Hepatocyte (in vitro differentiated cells): ENCODE results near the gene PI4KB. TPM values are rescaled to one million over a fixed set of nuclear protein-coding genes. Genes with fewer than 3 reads are reported as not detected.

Experiments
- DNase-seq: peaks from one replicate; pipeline ENCODE4 v3.0.0-alpha.2; 2016; ENCODE audit warnings: low spot score
- H2AFZ ChIP-seq: fragments of 200-600 bp; sonication (generic); 2 replicates; pipeline ENCODE4 v1.6.0; 2016; ENCODE audit warnings: antibody characterized with exemption, mild to moderate bottlenecking
- H3K27ac ChIP-seq: fragments of 200-600 bp; sonication (generic); 2 replicates; pipeline ENCODE4 v1.5.1; 2016; ENCODE audit warnings: mild to moderate bottlenecking
- H3K27me3 ChIP-seq: fragments of 200-600 bp; sonication (generic); 2 replicates; pipeline ENCODE4 v1.6.1; 2016
- H3K36me3 ChIP-seq: fragments of 200-600 bp; sonication (generic); replicated peaks from 2 replicates; pipeline ENCODE4 v1.5.1; 2016; ENCODE audit warnings: low read depth; ENCODE audit not compliant: insufficient read depth
- H3K4me1 ChIP-seq: fragments of 200-600 bp; sonication (generic); 2 replicates; pipeline ENCODE4 v1.5.1; 2016; ENCODE audit warnings: mild to moderate bottlenecking, moderate library complexity; ENCODE audit not compliant: insufficient read depth
- H3K4me2 ChIP-seq: fragments of 200-600 bp; sonication (generic); 2 replicates; pipeline ENCODE4 v1.6.0; 2016
- H3K4me3 ChIP-seq: fragments of 200-600 bp; sonication (generic); 2 replicates; pipeline ENCODE4 v1.5.1; 2016; ENCODE audit warnings: mild to moderate bottlenecking
- H3K79me2 ChIP-seq: fragments of 200-600 bp; sonication (generic); 2 replicates; pipeline ENCODE4 v1.6.0; 2017; ENCODE audit warnings: mild to moderate bottlenecking
- H3K9me2 ChIP-seq: fragments of 200-600 bp; sonication (generic); replicated peaks from 2 replicates; pipeline ENCODE4 v1.6.0; 2017; ENCODE audit warnings: mild to moderate bottlenecking; ENCODE audit not compliant: insufficient read depth
- H3K9me3 ChIP-seq: fragments of 200-600 bp; sonication (generic); 2 replicates; pipeline ENCODE4 v1.5.1; 2016; ENCODE audit warnings: low read depth, mild to moderate bottlenecking
- H4K20me1 ChIP-seq: fragments of 200-600 bp; sonication (generic); 2 replicates; pipeline ENCODE4 v1.6.0; 2016; ENCODE audit warnings: mild to moderate bottlenecking; ENCODE audit not compliant: insufficient read depth, poor library complexity, severe bottlenecking
- EZH2 ChIP-seq: fragments of 200-600 bp; sonication (generic); IDR thresholded peaks from 2 replicates; pipeline ENCODE4 v1.6.1; 2016; ENCODE audit warnings: antibody characterized with exemption, mild to moderate bottlenecking, borderline replicate concordance
- EZH2phosphoT487 ChIP-seq: fragments of 200-600 bp; sonication (generic); IDR thresholded peaks from one replicate; pipeline ENCODE4 v1.6.1; 2018; ENCODE audit warnings: antibody characterized with exemption, mild to moderate bottlenecking, low read depth, moderate library complexity; ENCODE audit not compliant: unreplicated experiment, severe bottlenecking
- WGBS: methylation state at CpG from one replicate; pipeline ENCODE4 v1.1.6; 2016; ENCODE audit warnings: low lambda C conversion rate; ENCODE audit errors: missing lambda C conversion rate; 5-methylcytosine and 5-hydroxymethylcytosine counted together
- polyA plus RNA-seq: library from polyadenylated mRNA; unstranded; fragments of >200 nt; fragmentation: Nextera tagmentation; extraction: Ambion mirVana; gene quantifications from 2 replicates; pipeline ENCODE4 v1.2.1, GENCODE V29; 2016
- total RNA-seq: library from RNA; depleted of rRNA; stranded (reverse); fragments of >200 nt; gene quantifications from 2 replicates; pipeline ENCODE4 v1.2.3, GENCODE V29; 2014
- TF ChIP-seq, protein P1 (sequence below): fragments of 200-600 bp; sonication (generic); IDR thresholded peaks from 2 replicates; pipeline ENCODE4 v1.5.1; 2016; ENCODE audit warnings: antibody characterized with exemption, mild to moderate bottlenecking; ENCODE audit not compliant: poor library complexity

Gene PI4KB
- total RNA-seq (42.1 and 49.9 TPM in 2 replicates), polyA plus RNA-seq (55.1 and 60.4 TPM in 2 replicates)

DNA sequence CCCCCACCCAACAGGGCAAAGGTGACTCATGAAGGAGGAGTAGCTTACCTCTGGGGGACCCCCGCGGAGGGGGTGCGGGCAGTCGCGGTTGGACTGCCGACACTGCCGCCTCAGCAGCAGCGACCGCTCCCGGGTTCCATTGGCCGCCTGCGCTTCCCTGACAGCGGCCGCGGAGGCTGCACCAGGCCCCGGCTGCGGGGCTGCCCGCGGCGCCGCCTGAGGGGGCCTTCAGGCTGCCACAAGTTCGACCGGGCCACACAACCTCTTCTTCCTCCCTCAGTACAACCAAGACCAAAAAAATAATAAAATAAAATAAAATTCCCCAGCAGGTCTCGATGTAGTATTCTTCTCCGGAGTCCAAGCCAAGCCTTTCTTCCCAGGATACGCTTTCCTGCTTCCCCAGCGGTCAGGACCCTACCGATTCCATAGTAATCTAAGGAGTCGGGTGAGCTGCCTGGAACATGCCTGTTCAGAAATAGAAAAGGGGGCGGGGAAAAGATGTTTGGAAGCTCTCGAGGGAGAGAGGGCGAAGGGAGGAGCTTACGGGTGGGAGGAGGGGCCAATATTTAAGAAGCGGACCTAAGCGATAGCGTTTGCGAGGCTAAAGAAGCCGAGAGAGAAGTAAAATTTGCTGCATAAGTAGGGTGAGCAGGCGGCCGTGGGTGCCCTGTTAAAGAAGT is at the start of gene PI4KB:
TSS of gene PI4KB (minus strand) at position 194 of the 680 bp plus-strand sequence. CDS start 10,935 bp downstream, outside the sequence.
- no peaks in the 10 kb centered on the region for H3K36me3 ChIP-seq
- H3K4me1 ChIP-seq = peaks cover 18% of the 10 kb centered on the region
- H3K9me2 ChIP-seq = no peaks in the 10 kb centered on the region
- peak within 1 kb of the TSS; percentile 65 for H3K4me3 ChIP-seq
- H3K4me2 ChIP-seq = peak within 1 kb of the TSS; percentile 79
- WGBS = 1% methylated on average over 40 of the region's 40 CpGs
- peak; percentile 99 for DNase-seq
- no peak for TF ChIP-seq EZH2
- no peak for TF ChIP-seq EZH2phosphoT487
- TF ChIP-seq, protein P1, sequence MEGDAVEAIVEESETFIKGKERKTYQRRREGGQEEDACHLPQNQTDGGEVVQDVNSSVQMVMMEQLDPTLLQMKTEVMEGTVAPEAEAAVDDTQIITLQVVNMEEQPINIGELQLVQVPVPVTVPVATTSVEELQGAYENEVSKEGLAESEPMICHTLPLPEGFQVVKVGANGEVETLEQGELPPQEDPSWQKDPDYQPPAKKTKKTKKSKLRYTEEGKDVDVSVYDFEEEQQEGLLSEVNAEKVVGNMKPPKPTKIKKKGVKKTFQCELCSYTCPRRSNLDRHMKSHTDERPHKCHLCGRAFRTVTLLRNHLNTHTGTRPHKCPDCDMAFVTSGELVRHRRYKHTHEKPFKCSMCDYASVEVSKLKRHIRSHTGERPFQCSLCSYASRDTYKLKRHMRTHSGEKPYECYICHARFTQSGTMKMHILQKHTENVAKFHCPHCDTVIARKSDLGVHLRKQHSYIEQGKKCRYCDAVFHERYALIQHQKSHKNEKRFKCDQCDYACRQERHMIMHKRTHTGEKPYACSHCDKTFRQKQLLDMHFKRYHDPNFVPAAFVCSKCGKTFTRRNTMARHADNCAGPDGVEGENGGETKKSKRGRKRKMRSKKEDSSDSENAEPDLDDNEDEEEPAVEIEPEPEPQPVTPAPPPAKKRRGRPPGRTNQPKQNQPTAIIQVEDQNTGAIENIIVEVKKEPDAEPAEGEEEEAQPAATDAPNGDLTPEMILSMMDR = no peak
- H2AFZ ChIP-seq = peak within 1 kb of the TSS; percentile 86
- H3K27me3 ChIP-seq = no peaks in the 10 kb centered on the region
- peak within 1 kb of the TSS; percentile 96 for H3K27ac ChIP-seq
- H3K79me2 ChIP-seq = peaks cover 47% of the 10 kb centered on the region
- no peaks in the 10 kb centered on the region for H3K9me3 ChIP-seq
- no peaks in the 10 kb centered on the region for H4K20me1 ChIP-seq

DNA sequence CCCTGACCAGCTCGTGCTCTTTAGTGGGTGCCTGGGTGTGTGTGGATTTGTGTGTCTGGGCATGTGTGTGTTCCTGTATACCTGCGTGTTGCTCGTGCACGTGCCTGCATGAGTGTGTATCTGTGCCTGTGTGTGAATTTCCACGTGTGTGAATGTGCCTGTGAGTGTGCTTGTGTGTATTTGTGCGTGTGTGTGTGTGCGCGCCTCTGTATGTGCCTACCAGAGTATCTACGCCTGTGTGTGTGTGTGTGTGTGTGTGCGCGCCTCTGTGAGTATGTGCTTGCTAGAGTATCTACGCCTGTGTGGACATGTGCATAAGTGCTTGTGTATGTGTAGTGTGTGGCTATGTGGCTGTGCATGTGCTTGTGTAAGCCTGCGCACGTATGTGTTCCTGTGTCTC is 46.0 kb upstream of the PI4KB start:
- Histone ChIP-seq H3K36me3 (no peaks in the 10 kb centered on the region), H3K27ac (no peak overlapping the region), H3K79me2 (peaks cover 11% of the 10 kb centered on the region), H3K9me3 (no peaks in the 10 kb centered on the region), H3K4me2 (no peak overlapping the region), H3K27me3 (no peaks in the 10 kb centered on the region), H4K20me1 (no peaks in the 10 kb centered on the region), H3K4me1 (peaks cover 31% of the 10 kb centered on the region), H2AFZ (no peak overlapping the region), H3K9me2 (no peaks in the 10 kb centered on the region), H3K4me3 (no peak overlapping the region)
- no peak for DNase-seq
- TF ChIP-seq EZH2phosphoT487 (no peak), EZH2 (no peak)
- TF ChIP-seq, protein P1 = no peak
- 97% methylated on average over 14 of the region's 14 CpGs for WGBS

DNA sequence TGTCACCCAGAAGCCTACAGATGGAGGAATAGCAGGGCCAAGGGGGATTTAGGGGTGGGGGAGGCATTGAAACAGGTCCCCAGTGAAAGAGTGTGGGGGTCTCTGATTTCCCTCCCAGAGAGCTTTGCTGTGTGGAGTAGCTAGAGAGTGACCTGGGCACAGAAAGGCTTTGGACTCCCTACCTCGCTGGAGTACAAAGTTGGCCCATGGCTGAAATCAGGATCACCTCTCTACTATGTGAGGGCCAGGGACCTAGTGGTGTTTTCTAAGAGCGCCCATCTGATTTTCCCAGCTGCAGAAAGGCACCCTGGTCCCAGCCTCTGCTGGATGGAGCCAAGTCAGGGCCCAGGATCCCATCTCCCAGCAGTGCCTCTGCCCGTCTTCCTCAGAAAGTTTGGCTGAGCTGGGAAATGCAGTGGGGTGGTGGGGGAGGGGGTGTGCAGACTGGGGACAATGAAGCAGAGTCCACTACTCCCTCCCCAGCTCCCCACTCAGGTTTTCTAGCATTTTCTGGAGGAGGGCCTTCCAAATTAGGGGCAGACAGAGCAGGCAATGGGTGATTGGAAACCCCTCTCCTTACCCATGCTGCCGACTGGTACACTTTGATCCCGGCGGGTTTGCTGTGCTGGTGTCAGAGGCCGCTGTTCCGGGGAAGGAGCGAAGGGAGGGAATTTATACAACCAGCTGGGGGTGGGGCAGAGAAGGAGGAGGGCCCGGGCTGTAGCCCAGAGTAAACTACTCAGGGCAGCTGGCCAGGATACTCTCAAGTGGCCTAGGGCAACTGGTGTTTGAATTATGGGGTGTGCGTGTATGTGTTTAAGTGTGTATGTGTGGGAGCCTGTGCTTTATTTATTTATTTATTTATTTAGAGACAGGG is 45.1 kb upstream of the PI4KB start, which contains the start of gene SELENBP1:
TSS of gene SELENBP1 (minus strand) at position 648 of the 877 bp plus-strand sequence. CDS start at position 584, 64 bp downstream.
- H3K4me2 ChIP-seq = peak within 1 kb of the TSS; percentile 82
- H3K4me1 ChIP-seq = peaks cover 31% of the 10 kb centered on the region
- TF ChIP-seq, protein P1 = no peak
- TF ChIP-seq EZH2 = no peak
- TF ChIP-seq EZH2phosphoT487 = no peak
- H4K20me1 ChIP-seq = no peaks in the 10 kb centered on the region
- no peaks in the 10 kb centered on the region for H3K9me2 ChIP-seq
- H3K4me3 ChIP-seq = peak within 1 kb of the TSS; percentile 29
- H3K36me3 ChIP-seq = no peaks in the 10 kb centered on the region
- DNase-seq = peak; percentile 91
- peak within 1 kb of the TSS; percentile 59 for H3K27ac ChIP-seq
- 16% methylated on average over 10 of the region's 11 CpGs for WGBS
- no peak within 1 kb of the TSS for H2AFZ ChIP-seq
- H3K9me3 ChIP-seq = no peaks in the 10 kb centered on the region
- peaks cover 11% of the 10 kb centered on the region for H3K79me2 ChIP-seq
- H3K27me3 ChIP-seq = no peaks in the 10 kb centered on the region
